Liver (tissue), 3 donors: ENCODE measurements around the gene ZNF595.
"Not testable (repeated sequence)": the region's sequence is repeated elsewhere in the genome, so short reads cannot be mapped to it uniquely, and the experiment has no call there.

Experiments
- ATF3 ChIP-seq: IDR thresholded peaks from 2 replicates; pipeline ENCODE4 v1.6.1; 2016; ENCODE audit warnings: antibody characterized with exemption
- CTCF ChIP-seq: fragments of 150-350 bp; IDR thresholded peaks from 2 replicates; pipeline ENCODE4 v1.5.1; 2017; ENCODE audit warnings: improper control_type of control experiment, low read depth, low read length; ENCODE audit not compliant: missing input control
- FOXA1 ChIP-seq: IDR thresholded peaks from 2 replicates; pipeline ENCODE4 v1.6.1; 2016; ENCODE audit warnings: antibody characterized with exemption
- GABPA ChIP-seq, 2 donors: IDR thresholded peaks in 1 of 2; conservative IDR thresholded peaks in 1 of 2; 2 replicates each; pipeline ENCODE4 v1.6.1; 2016; ENCODE audit warnings: antibody characterized with exemption in 2 of 2, mild to moderate bottlenecking in 1 of 2, moderate library complexity in 1 of 2
- JUND ChIP-seq, 2 donors: IDR thresholded peaks; 2 replicates each; pipeline ENCODE4 v1.6.1; 2016; ENCODE audit warnings: antibody characterized with exemption in 2 of 2
- MAX ChIP-seq: IDR thresholded peaks from 2 replicates; pipeline ENCODE4 v1.6.1; 2016; ENCODE audit warnings: antibody characterized with exemption
- RAD21 ChIP-seq, 2 donors: IDR thresholded peaks; 2 replicates each; pipeline ENCODE4 v1.6.1; 2016; ENCODE audit warnings: antibody characterized with exemption in 2 of 2, mild to moderate bottlenecking in 2 of 2
- REST ChIP-seq: IDR thresholded peaks from 2 replicates; pipeline ENCODE4 v1.6.1; 2016; ENCODE audit warnings: antibody characterized with exemption, mild to moderate bottlenecking
- RXRA ChIP-seq, 2 donors: IDR thresholded peaks; 2 replicates each; pipeline ENCODE4 v1.6.1; 2017 to 2018; ENCODE audit warnings: antibody characterized with exemption in 2 of 2, mild to moderate bottlenecking in 1 of 2
- TAF1 ChIP-seq: conservative IDR thresholded peaks from 2 replicates; pipeline ENCODE4 v1.6.1; 2016; ENCODE audit warnings: antibody characterized with exemption, mild to moderate bottlenecking
- YY1 ChIP-seq: IDR thresholded peaks from 2 replicates; pipeline ENCODE4 v1.6.1; 2016; ENCODE audit warnings: antibody characterized with exemption, mild to moderate bottlenecking
- donor health status: healthy.
- donor health status: healthy.

- not testable (repeated sequence) for TF ChIP-seq CTCF; JUND (IDR thresholded peaks at IDR 0.05); TAF1; FOXA1; GABPA (IDR thresholded peaks at IDR 0.05 in 1 of 2, conservative IDR thresholded peaks at IDR 0.05 in 1 of 2); MAX; RAD21 (IDR thresholded peaks at IDR 0.05); RXRA (IDR thresholded peaks at IDR 0.05); YY1; REST; ATF3
Observed at GRCh38 chr4:33314-33713, 19.8 kb upstream of the ZNF595 start.
